C4-2B (cell line): ENCODE measurements around the gene KLHL13.

Source experiments
- CTCF ChIP-seq: fragments of 450-650 bp; conservative IDR thresholded peaks from 2 replicates; pipeline ENCODE4 v1.5.1; 2017; ENCODE audit warnings: mild to moderate bottlenecking
- ZFX ChIP-seq: fragments of 450-650 bp; IDR thresholded peaks from 2 replicates; pipeline ENCODE4 v1.6.1; 2017

DNA sequence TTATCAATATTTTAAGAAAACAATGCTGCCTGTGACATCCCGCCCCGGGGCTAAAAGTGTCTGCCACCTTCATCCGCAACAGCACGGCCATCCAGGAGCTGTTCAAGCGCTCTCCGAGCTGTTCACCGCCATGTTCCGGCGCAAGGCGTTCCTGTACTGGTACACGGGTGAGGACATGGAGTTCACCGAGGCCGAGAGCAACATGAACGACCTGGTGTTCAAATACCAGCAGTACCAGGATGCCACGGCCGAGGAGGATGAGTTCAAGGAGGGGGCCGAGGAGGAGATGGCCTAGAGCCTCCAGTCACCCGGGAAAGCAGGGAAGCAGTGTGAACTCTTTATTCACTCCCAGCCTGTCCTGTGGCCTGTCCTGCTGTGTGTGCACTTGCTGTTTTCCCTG is 12.1 kb upstream of the KLHL13 start:
- TF ChIP-seq CTCF = no peak
- TF ChIP-seq ZFX = no peak
